DOHH2 (cell line): Measurements from ENCODE around the gene WDR48.
A peak's percentile ranks its signal among the peaks of the same experiment; 100 is the strongest.

Experiments
- CTCF ChIP-seq: fragments of 200-600 bp; sonication (generic); IDR thresholded peaks from one replicate; pipeline ENCODE4 v1.5.1; 2014; ENCODE audit warnings: antibody characterized with exemption, mild to moderate bottlenecking, low read depth, low read length; ENCODE audit not compliant: poor library complexity, severe bottlenecking
- EZH2phosphoT487 ChIP-seq: fragments of 200-600 bp; sonication (generic); IDR thresholded peaks from 2 replicates; pipeline ENCODE4 v1.6.1; 2017; ENCODE audit warnings: borderline replicate concordance, mild to moderate bottlenecking, antibody characterized with exemption, low read length, moderate library complexity, mixed read lengths

- peak; percentile 34 for TF ChIP-seq CTCF
- no peak for TF ChIP-seq EZH2phosphoT487
Observed at GRCh38 chr3:39079530-39079929, 27.7 kb downstream of the WDR48 start.
